WTC11 (cell line): ENCODE measurements around the gene PARD3B. TPM values are rescaled to one million over a fixed set of nuclear protein-coding genes. Genes with fewer than 3 reads are reported as not detected.

Experiments used
- ATAC-seq: fragments of 200-7000 bp; cut with Tn5 transposase; 2 replicates; pipeline ENCODE4 v1.10.0; 2021; ENCODE audit warnings: mild to moderate bottlenecking, moderate library complexity
- CTCF ChIA-PET: fragments of 300-600 bp; sonication (Branson Sonifier 250); formaldehyde crosslinking; loops from one replicate; lab custom pipeline; 2021; ENCODE audit warnings: antibody characterized with exemption; lab: Charles Lee
- POLR2A ChIA-PET: fragments of 350-600 bp; sonication (Branson Sonifier 250); formaldehyde crosslinking; loops from one replicate; lab custom pipeline; 2021; ENCODE audit warnings: antibody characterized with exemption; lab: Charles Lee
- DNase-seq: peaks from one replicate; pipeline ENCODE4 v3.0.0; 2021; ENCODE audit warnings: low spot score
- H3K27ac Mint-ChIP-seq: 2 replicates; pipeline ENCODE4 v1.8.0; 2021; ENCODE audit warnings: mixed read lengths
- H3K27me3 Mint-ChIP-seq: 2 replicates; pipeline ENCODE4 v1.8.0; 2021; ENCODE audit warnings: low read depth, mild to moderate bottlenecking, moderate library complexity, mixed read lengths
- H3K36me3 Mint-ChIP-seq: 2 replicates; pipeline ENCODE4 v1.8.0; 2021; ENCODE audit warnings: mixed read lengths
- H3K4me1 Mint-ChIP-seq: 2 replicates; pipeline ENCODE4 v1.8.0; 2022; ENCODE audit warnings: mixed read lengths
- H3K4me3 Mint-ChIP-seq: 2 replicates; pipeline ENCODE4 v1.8.0; 2021; ENCODE audit warnings: mild to moderate bottlenecking, moderate library complexity, mixed read lengths
- H3K9me3 Mint-ChIP-seq: 2 replicates; pipeline ENCODE4 v1.8.0; 2021; ENCODE audit warnings: mixed read lengths
- E2F1 ChIP-seq: sonication (generic); formaldehyde crosslinking; IDR thresholded peaks from 2 replicates; pipeline ENCODE4 v1.8.0; 2022; ENCODE audit warnings: mild to moderate bottlenecking, missing genetic modification reagents
- E2F5 ChIP-seq: sonication (generic); formaldehyde crosslinking; IDR thresholded peaks from 2 replicates; pipeline ENCODE4 v1.8.1; 2022; ENCODE audit warnings: mild to moderate bottlenecking, moderate library complexity, missing genetic modification reagents
- EMX1 ChIP-seq: fragments of 250-450 bp; sonication (Bioruptor Pico); IDR thresholded peaks from 2 replicates; pipeline ENCODE4 v1.8.0; 2021; ENCODE audit warnings: mild to moderate bottlenecking
- FOXK1 ChIP-seq: sonication (generic); formaldehyde crosslinking; IDR thresholded peaks from 2 replicates; pipeline ENCODE4 v1.8.0; 2022; ENCODE audit warnings: mild to moderate bottlenecking, moderate library complexity, missing genetic modification reagents
- FOXP1 ChIP-seq: sonication (generic); formaldehyde crosslinking; IDR thresholded peaks from 2 replicates; pipeline ENCODE4 v1.8.0; 2022; ENCODE audit warnings: missing genetic modification reagents, mild to moderate bottlenecking, moderate library complexity, borderline replicate concordance
- JUN ChIP-seq: sonication (generic); formaldehyde crosslinking; IDR thresholded peaks from 2 replicates; pipeline ENCODE4 v1.8.0; 2023; ENCODE audit warnings: mild to moderate bottlenecking, missing genetic modification reagents
- MAX ChIP-seq: sonication (generic); formaldehyde crosslinking; IDR thresholded peaks from 2 replicates; pipeline ENCODE4 v1.8.0; 2022; ENCODE audit warnings: mild to moderate bottlenecking, missing genetic modification reagents
- MYBL2 ChIP-seq: sonication (generic); formaldehyde crosslinking; IDR thresholded peaks from 2 replicates; pipeline ENCODE4 v1.8.1; 2023; ENCODE audit warnings: mild to moderate bottlenecking, moderate library complexity, missing genetic modification reagents
- NFATC4 ChIP-seq: fragments of 250-450 bp; sonication (Bioruptor Pico); IDR thresholded peaks from 2 replicates; pipeline ENCODE4 v1.9.0; 2021; ENCODE audit warnings: mild to moderate bottlenecking
- NFE2L1 ChIP-seq: sonication (generic); formaldehyde crosslinking; IDR thresholded peaks from 2 replicates; pipeline ENCODE4 v1.8.1; 2023; ENCODE audit warnings: missing genetic modification reagents
- NR3C1 ChIP-seq: sonication (generic); formaldehyde crosslinking; conservative IDR thresholded peaks from 2 replicates; pipeline ENCODE4 v1.8.1; 2023; ENCODE audit warnings: low read depth, mild to moderate bottlenecking, missing genetic modification reagents
- OVOL2 ChIP-seq: fragments of 250-450 bp; sonication (Bioruptor Pico); IDR thresholded peaks from 2 replicates; pipeline ENCODE4 v1.9.0; 2021; ENCODE audit warnings: mild to moderate bottlenecking, borderline replicate concordance
- RELA ChIP-seq: sonication (generic); formaldehyde crosslinking; IDR thresholded peaks from 2 replicates; pipeline ENCODE4 v1.8.1; 2022; ENCODE audit warnings: missing genetic modification reagents, mild to moderate bottlenecking, borderline replicate concordance
- ZNF396 ChIP-seq: fragments of 250-450 bp; sonication (Bioruptor Pico); IDR thresholded peaks from 2 replicates; pipeline ENCODE4 v1.8.0; 2021; ENCODE audit warnings: mild to moderate bottlenecking, moderate library complexity, borderline replicate concordance
- ZNF532 ChIP-seq: fragments of 250-450 bp; sonication (Bioruptor Pico); IDR thresholded peaks from 2 replicates; pipeline ENCODE4 v1.9.0; 2021; ENCODE audit warnings: mild to moderate bottlenecking, borderline replicate concordance
- ZNF671 ChIP-seq: fragments of 250-450 bp; sonication (Bioruptor Pico); IDR thresholded peaks from 2 replicates; pipeline ENCODE4 v1.8.0; 2021; ENCODE audit warnings: mild to moderate bottlenecking
- total RNA-seq: library from RNA; stranded (reverse); gene quantifications from 3 replicates; pipeline ENCODE4 v1.2.3, GENCODE V29; 2021
- TF ChIP-seq, protein P1 (sequence below): fragments of 250-450 bp; sonication (Bioruptor Pico); IDR thresholded peaks from 2 replicates; pipeline ENCODE4 v1.9.0; 2021; ENCODE audit warnings: mild to moderate bottlenecking
- TF ChIP-seq, protein P2 (sequence below): sonication (generic); formaldehyde crosslinking; IDR thresholded peaks from 2 replicates; pipeline ENCODE4 v1.8.1; 2023; ENCODE audit warnings: mild to moderate bottlenecking, missing genetic modification reagents, moderate library complexity
- TF ChIP-seq, protein P3 (sequence below): sonication (generic); formaldehyde crosslinking; IDR thresholded peaks from 2 replicates; pipeline ENCODE4 v1.8.1; 2022; ENCODE audit warnings: low read depth, missing genetic modification reagents, borderline replicate concordance
- TF ChIP-seq, protein P4 (sequence below): fragments of 250-450 bp; sonication (Bioruptor Pico); IDR thresholded peaks from 2 replicates; pipeline ENCODE4 v1.9.0; 2021; ENCODE audit warnings: mild to moderate bottlenecking

PARD3B gene
- total RNA-seq, 1 experiment from 2014 or later = 5.6 TPM

GRCh38 chr2:205130111-205130829 lies 585.0 kb downstream of the PARD3B start:
- ATAC-seq = no peak

More at GRCh38 chr2:205130111-205130829, 585.0 kb downstream of the PARD3B start:
- H3K36me3 Mint-ChIP-seq = no peaks in the 10 kb centered on the region; the same call in 1 of the 2 replicates
- DNase-seq = no peak
- ChIA-PET CTCF (no interaction called here), POLR2A (no interaction called here)
- H3K27ac Mint-ChIP-seq = no peak overlapping the region
- no peak overlapping the region for H3K4me3 Mint-ChIP-seq
- H3K4me1 Mint-ChIP-seq = peaks cover 16% of the 10 kb centered on the region
- no peaks in the 10 kb centered on the region for H3K9me3 Mint-ChIP-seq
- TF ChIP-seq FOXK1 (CRISPR knock-in tag) (no peak), JUN (no peak), NFATC4 (CRISPR knock-in tag) (no peak), FOXP1 (CRISPR knock-in tag) (no peak), EMX1 (CRISPR knock-in tag) (no peak), NR3C1 (CRISPR knock-in tag) (no peak), E2F1 (CRISPR knock-in tag) (no peak), ZNF396 (CRISPR knock-in tag) (no peak), MYBL2 (CRISPR knock-in tag) (no peak), ZNF532 (CRISPR knock-in tag) (no peak), MAX (CRISPR knock-in tag) (no peak), E2F5 (CRISPR knock-in tag) (no peak), NFE2L1 (CRISPR knock-in tag) (no peak), RELA (CRISPR knock-in tag) (no peak), OVOL2 (CRISPR knock-in tag) (no peak), ZNF671 (no peak)
- TF ChIP-seq, protein P1, sequence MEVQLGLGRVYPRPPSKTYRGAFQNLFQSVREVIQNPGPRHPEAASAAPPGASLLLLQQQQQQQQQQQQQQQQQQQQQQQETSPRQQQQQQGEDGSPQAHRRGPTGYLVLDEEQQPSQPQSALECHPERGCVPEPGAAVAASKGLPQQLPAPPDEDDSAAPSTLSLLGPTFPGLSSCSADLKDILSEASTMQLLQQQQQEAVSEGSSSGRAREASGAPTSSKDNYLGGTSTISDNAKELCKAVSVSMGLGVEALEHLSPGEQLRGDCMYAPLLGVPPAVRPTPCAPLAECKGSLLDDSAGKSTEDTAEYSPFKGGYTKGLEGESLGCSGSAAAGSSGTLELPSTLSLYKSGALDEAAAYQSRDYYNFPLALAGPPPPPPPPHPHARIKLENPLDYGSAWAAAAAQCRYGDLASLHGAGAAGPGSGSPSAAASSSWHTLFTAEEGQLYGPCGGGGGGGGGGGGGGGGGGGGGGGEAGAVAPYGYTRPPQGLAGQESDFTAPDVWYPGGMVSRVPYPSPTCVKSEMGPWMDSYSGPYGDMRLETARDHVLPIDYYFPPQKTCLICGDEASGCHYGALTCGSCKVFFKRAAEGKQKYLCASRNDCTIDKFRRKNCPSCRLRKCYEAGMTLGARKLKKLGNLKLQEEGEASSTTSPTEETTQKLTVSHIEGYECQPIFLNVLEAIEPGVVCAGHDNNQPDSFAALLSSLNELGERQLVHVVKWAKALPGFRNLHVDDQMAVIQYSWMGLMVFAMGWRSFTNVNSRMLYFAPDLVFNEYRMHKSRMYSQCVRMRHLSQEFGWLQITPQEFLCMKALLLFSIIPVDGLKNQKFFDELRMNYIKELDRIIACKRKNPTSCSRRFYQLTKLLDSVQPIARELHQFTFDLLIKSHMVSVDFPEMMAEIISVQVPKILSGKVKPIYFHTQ (CRISPR knock-in tag) = no peak
- TF ChIP-seq, protein P2, sequence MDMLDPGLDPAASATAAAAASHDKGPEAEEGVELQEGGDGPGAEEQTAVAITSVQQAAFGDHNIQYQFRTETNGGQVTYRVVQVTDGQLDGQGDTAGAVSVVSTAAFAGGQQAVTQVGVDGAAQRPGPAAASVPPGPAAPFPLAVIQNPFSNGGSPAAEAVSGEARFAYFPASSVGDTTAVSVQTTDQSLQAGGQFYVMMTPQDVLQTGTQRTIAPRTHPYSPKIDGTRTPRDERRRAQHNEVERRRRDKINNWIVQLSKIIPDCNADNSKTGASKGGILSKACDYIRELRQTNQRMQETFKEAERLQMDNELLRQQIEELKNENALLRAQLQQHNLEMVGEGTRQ (CRISPR knock-in tag) = no peak
- TF ChIP-seq, protein P3, sequence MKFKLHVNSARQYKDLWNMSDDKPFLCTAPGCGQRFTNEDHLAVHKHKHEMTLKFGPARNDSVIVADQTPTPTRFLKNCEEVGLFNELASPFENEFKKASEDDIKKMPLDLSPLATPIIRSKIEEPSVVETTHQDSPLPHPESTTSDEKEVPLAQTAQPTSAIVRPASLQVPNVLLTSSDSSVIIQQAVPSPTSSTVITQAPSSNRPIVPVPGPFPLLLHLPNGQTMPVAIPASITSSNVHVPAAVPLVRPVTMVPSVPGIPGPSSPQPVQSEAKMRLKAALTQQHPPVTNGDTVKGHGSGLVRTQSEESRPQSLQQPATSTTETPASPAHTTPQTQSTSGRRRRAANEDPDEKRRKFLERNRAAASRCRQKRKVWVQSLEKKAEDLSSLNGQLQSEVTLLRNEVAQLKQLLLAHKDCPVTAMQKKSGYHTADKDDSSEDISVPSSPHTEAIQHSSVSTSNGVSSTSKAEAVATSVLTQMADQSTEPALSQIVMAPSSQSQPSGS (CRISPR knock-in tag) = no peak
- TF ChIP-seq, protein P4, sequence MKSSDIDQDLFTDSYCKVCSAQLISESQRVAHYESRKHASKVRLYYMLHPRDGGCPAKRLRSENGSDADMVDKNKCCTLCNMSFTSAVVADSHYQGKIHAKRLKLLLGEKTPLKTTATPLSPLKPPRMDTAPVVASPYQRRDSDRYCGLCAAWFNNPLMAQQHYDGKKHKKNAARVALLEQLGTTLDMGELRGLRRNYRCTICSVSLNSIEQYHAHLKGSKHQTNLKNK = no peak
- no peaks in the 10 kb centered on the region for H3K27me3 Mint-ChIP-seq
